Gastroesophageal sphincter (tissue), 4 donors: Measurements from ENCODE around the gene GAS2L1. TPM values are rescaled to one million over a fixed set of nuclear protein-coding genes. Genes with fewer than 3 reads are reported as not detected.

Experiments
- ATAC-seq: fragments of 150-250 bp; one replicate; pipeline ENCODE4 v1.9.1; 2016; ENCODE audit warnings: mild to moderate bottlenecking, moderate library complexity
- H3K27ac ChIP-seq, 4 donors: fragments of 200-600 bp; sonication (generic) in 3 of 4; 1 replicate in 3 of 4; 2 replicates in 1 of 4; pipeline ENCODE4 v1.5.1; 2016 to 2019
- H3K27me3 ChIP-seq: fragments of 200-600 bp; sonication (generic); one replicate; pipeline ENCODE4 v1.5.1; 2019
- H3K36me3 ChIP-seq, 2 donors: fragments of 200-600 bp; sonication (generic); one replicate each; pipeline ENCODE4 v1.5.1; 2019; ENCODE audit warnings: control low read depth in 1 of 2
- H3K4me1 ChIP-seq, 3 donors: fragments of 200-600 bp; sonication (generic); 1 replicate in 2 of 3; 2 replicates in 1 of 3; pipeline ENCODE4 v1.5.1; 2016 to 2019; ENCODE audit warnings: control low read depth in 2 of 3
- H3K4me3 ChIP-seq, 2 donors: fragments of 200-600 bp; sonication (generic); one replicate each; pipeline ENCODE4 v1.5.1; 2019; ENCODE audit warnings: mild to moderate bottlenecking in 1 of 2, moderate library complexity in 1 of 2
- H3K9me3 ChIP-seq, 3 donors: fragments of 200-600 bp; sonication (generic); one replicate each; pipeline ENCODE4 v1.5.1; 2017 to 2019; ENCODE audit warnings: control low read depth in 2 of 3
- CTCF ChIP-seq, 4 experiments: fragments of 200-600 bp in 2 of 4; fragments of 450-650 bp in 2 of 4; sonication (generic) in 1 of 4; IDR thresholded peaks; one replicate each; pipeline ENCODE4 v1.5.1; 2017 to 2019; ENCODE audit warnings: antibody characterized with exemption in 4 of 4, mild to moderate bottlenecking in 2 of 4, moderate library complexity in 2 of 4
- EP300 ChIP-seq: sonication (generic); formaldehyde crosslinking; IDR thresholded peaks from one replicate; pipeline ENCODE4 v1.6.1; 2017; ENCODE audit warnings: antibody characterized with exemption, mild to moderate bottlenecking
- POLR2A ChIP-seq, 2 donors: fragments of 450-650 bp; IDR thresholded peaks; one replicate each; pipeline ENCODE4 v1.6.1; 2017; ENCODE audit warnings: antibody characterized with exemption in 2 of 2, mild to moderate bottlenecking in 2 of 2, moderate library complexity in 1 of 2
- POLR2AphosphoS5 ChIP-seq: sonication (generic); formaldehyde crosslinking; IDR thresholded peaks from one replicate; pipeline ENCODE4 v1.6.1; 2017; ENCODE audit warnings: antibody characterized with exemption
- WGBS, 2 donors: methylation state at CpG; one replicate each; pipeline ENCODE4 v1.1.5; 2018; ENCODE audit warnings: low coverage in 1 of 2; 5-methylcytosine and 5-hydroxymethylcytosine counted together
- total RNA-seq, 4 donors: library from RNA; depleted of rRNA; stranded (reverse); fragments of >200 nt; gene quantifications; one replicate each; pipeline ENCODE4 v1.1.0, GENCODE V29; 2016

The GAS2L1 gene
- total RNA-seq, 4 donors from 2014 or later: 17.8 to 65.5 (median 36.8) TPM

GRCh38 chr22:29312218-29313125, 6.0 kb downstream of the GAS2L1 start:
- Histone ChIP-seq H3K4me1 (peaks cover 3 to 85% (median 68%) of the 10 kb centered on the region in 3 donors), H3K27ac (peak overlapping the region in 3 of 4 donors; percentile 86 to 97 (median 92)), H3K36me3 (no peaks in the 10 kb centered on the region), H3K27me3 (peaks cover 39% of the 10 kb centered on the region), H3K4me3 (no peak overlapping the region), H3K9me3 (no peaks in the 10 kb centered on the region)
- ATAC-seq: no peak
- 77 to 92% methylated on average over 5 to 6 of the region's 25 CpGs for WGBS, 2 donors
- TF ChIP-seq POLR2AphosphoS5: no peak
- no peak for TF ChIP-seq EP300
- TF ChIP-seq POLR2A (IDR thresholded peaks at IDR 0.05): no peak

DNA sequence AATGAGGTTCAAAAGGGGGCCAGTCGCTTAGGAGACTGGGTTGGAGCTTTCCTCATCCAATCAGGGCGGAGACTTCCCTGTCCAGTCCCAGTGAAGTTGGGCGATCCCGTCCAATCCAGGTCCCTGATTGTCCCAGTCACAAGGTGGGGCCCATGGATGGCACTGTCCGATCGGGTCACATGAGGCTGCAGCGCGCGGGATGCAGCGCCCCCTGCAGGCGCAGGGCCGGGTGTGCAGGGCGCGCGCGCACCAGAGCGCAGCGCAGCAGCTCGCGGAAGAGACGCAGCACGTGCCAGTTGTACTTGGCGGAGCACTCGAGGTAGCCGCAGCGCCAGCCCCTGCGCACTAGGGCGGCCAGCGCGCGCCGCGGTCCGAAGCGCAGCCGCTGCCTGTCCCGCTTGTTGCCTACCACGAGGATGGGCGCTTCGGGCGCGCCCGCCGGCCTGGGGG, 6.7 kb downstream of the GAS2L1 start:
- 20% methylated on average over 1 of the region's 44 CpGs; no CpG with 5 or more reads in 1 of the 2 donors for WGBS, 2 donors
- H3K4me1 ChIP-seq: peaks cover 1 to 78% (median 61%) of the 10 kb centered on the region in 3 donors
- H3K27ac ChIP-seq: no peak overlapping the region
- H3K36me3 ChIP-seq: no peaks in the 10 kb centered on the region
- H3K4me3 ChIP-seq: peak overlapping the region in 1 of 2 donors; percentile 16
- TF ChIP-seq POLR2A (IDR thresholded peaks at IDR 0.05): no peak
- TF ChIP-seq POLR2AphosphoS5: no peak
- no peak for TF ChIP-seq EP300
- TF ChIP-seq CTCF (IDR thresholded peaks at IDR 0.05): peak in 3 of 4 experiments; percentile 59 to 85 (median 77)
- H3K9me3 ChIP-seq: no peaks in the 10 kb centered on the region
- no peak for ATAC-seq
- peaks cover 39% of the 10 kb centered on the region for H3K27me3 ChIP-seq

GRCh38 chr22:29313576-29314466, 7.4 kb downstream of the GAS2L1 start:
- TF ChIP-seq CTCF (IDR thresholded peaks at IDR 0.05): no peak
- no peak for TF ChIP-seq POLR2AphosphoS5
- no peak for TF ChIP-seq POLR2A (IDR thresholded peaks at IDR 0.05)
- no peaks in the 10 kb centered on the region for H3K9me3 ChIP-seq
- ATAC-seq: no peak
- no peaks in the 10 kb centered on the region for H3K36me3 ChIP-seq
- H3K4me3 ChIP-seq: peak overlapping the region in 1 of 2 donors; percentile 16
- H3K27me3 ChIP-seq: peaks cover 39% of the 10 kb centered on the region
- 11 to 20% methylated on average over 13 to 18 of the region's 51 CpGs for WGBS, 2 donors
- H3K4me1 ChIP-seq: peaks cover 0 to 72% (median 54%) of the 10 kb centered on the region in 3 donors
- no peak overlapping the region for H3K27ac ChIP-seq

DNA sequence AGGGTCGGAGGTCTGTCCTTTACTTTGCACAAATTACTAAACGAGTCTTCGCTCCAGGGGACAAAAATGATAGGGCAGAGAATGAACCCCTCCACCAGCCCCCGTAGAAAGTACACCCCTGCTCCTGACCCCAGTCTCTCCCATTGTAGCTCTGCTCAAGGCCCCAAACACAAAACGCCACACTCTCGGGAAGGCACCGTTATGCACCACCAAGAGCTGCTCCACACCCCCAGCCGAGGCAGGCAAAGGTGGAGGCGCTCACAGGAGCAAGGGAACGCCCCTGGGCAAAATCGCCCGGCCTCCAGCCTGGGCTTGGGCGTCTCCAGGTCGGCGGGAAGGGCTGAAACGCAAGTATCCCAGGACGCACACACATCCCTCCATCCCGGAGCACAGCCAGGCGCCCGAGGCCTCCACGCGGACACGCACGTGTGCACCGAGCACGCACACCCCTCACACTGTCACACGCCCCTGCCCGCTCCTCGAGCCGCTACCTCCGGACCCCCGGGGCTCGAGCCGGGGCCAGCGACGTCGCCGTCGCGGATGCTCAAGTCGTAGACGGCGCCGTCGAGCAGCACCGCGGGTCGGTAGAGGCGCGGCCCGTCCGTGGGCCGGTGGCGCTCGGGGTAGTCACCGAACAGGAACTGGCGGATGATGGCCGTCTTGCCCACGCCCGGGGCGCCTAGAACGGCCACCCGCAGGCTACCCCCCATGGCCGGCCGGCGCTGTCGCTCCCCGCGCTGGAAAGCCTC, 8.3 kb downstream of the GAS2L1 start:
- H3K4me1 ChIP-seq: peaks cover 0 to 63% (median 45%) of the 10 kb centered on the region in 3 donors
- ATAC-seq: no peak
- H3K36me3 ChIP-seq: no peaks in the 10 kb centered on the region
- H3K27me3 ChIP-seq: peaks cover 39% of the 10 kb centered on the region
- H3K27ac ChIP-seq: no peak overlapping the region
- no peaks in the 10 kb centered on the region for H3K9me3 ChIP-seq
- no peak for TF ChIP-seq CTCF (IDR thresholded peaks at IDR 0.05)
- no peak for TF ChIP-seq POLR2AphosphoS5
- no peak for TF ChIP-seq EP300
- TF ChIP-seq POLR2A (IDR thresholded peaks at IDR 0.05): no peak
- H3K4me3 ChIP-seq: peak overlapping the region in 1 of 2 donors; percentile 51
- no CpG with 5 or more reads among the region's 69 CpGs for WGBS, 2 donors
